ENCODE results near the gene KLHL26.

KLHL26 gene

DNA sequence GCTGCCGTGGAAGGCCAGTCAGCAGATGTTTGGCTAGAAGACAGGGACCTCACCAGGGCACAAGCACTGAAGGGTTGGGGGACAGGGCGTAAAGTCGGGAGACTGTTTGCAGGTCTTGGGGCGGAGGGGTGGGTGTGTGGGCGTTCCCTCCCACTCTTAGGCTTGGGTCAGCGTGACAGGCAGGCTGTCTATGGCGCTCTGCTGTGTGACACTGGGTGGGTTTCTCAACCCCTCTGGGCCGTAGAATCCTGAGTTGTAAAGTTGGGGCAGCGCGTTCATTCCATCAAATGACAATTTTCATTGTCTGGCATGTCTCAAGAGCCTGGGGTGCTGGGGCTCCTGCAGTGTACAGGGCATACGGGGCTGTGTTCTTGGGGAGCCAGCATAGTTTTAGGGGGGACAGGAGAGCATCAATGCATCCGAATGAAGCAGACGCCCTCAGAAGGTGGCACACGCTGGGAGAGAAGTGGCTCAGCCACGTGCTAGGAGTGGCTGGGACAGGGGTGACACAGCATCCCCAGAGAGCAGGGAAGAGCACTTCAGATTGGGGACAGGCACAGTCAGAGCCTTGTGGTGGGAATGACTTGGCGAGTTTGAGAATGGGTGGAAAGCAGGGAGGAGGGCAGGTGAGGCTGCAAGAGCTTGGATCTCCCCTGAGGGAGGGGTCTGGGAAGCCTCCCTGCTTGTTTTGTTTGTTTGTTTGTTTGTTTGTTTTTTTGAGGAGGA lies 51.1 kb downstream of the KLHL26 start:
- DNase-seq (ENCODE audit: low spot score) = no peak

DNA sequence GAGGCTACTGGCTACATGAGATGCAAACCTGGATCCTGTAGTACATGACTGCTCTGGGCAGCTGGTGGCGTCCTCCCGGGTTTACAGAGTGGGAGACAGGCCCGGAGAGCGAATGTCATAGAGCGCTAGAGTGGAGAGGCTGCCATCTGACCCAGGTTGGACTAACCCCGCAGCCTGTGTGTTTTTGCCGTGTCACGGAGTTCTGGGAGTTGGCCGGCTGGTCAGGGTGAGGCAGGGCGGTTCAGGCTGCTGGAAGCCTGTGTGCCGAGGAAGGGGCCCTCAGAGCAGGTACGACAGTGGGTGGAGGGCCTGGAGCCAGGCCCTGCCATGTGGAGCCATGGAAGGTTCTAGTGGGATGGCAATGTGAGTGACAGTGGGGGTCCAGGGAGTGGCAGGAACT lies 59.2 kb downstream of the KLHL26 start:
- peak; percentile 8 for DNase-seq (ENCODE audit: low spot score)

DNA sequence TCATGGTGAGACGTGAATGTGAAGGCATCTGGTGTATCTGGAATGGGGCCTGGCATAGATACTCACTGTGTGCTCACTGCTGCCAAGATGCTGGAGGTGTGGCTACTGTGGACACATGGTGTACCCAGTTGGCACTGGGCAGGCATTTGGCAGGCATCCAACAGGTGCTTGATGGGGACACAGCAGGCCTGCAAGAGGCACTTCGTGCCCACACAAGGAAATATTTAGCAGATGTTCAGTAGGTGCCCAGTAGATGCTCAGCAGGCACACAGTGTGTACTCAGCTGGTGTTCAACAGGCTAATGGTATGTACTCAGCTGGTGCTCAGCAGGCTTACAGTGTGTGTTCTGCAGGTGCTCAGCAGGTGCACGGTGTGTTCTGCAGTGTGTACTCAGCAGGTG lies 60.9 kb downstream of the KLHL26 start:
- DNase-seq (ENCODE audit: low spot score) = peak; percentile 4

DNA sequence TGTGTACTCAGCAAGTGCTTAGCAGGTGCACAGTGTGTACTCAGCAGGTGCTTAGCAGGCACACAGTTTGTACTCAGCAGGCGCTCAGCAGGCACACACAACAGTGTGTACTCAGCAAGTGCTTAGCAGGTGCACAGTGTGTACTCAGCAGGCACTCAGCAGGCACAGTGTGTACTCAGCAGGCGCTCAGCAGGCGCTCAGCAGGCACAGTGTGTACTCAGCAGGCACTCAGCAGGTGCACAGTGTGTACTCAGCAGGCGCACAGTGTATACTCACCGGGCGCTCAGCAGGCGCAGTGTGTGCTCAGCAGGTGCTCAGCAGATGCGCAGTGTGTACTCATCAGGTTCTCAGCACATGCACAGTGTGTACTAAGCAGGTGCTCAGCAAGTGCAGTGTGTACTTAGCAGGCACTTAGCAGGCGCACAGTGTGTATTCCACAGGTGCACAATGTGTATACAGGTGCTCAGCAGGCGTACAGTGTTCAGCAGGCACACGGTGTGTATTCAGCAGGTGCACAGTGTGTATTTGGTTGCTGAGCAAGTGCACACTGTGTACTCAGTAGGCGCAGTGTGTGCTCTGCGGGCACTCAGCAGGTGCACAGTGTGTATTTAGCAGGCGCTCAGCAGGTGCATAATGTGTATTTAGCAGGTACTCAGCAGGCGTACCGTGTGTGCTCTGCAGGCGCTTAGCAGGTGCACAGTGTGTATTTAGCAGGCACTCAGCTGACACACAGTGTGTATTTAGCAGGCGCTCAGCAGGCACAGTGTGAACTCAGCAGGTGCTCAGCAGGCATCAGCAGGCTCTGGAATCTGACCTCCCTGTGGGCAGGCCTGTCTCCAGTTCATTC lies 61.7 kb downstream of the KLHL26 start:
- DNase-seq (ENCODE audit: low spot score) = peak; percentile 28

DNA sequence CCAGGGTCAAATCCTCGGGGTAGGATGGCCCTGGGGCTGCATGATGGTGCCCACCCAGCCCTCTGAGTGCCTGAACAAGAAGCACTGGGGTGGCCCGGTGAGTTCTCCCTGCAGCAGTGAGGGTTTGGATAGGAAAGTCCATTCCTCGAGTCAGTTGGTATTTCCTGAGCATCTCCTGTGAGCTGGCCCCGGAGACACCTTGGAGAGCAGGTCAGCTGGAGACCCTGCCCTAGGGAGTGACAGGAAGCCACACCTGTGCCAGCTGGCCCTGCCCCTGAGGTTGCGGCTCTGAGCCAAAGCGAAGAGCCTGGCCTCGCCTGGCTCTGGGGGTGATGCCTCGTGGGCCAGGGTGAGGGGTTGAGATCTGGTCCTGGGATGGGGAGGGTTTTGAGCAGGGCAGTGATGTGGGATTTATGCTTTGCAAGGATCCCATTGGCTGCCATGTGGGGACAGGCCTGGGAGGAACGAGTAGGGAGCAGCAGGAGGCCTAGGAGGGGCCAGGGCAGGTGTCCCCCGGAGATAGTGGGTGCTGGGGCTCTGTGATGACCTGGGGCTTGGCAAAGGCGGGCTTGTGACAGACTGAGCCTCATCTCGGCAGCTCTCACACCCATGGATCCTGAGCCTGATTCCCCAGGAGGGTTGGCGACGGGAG lies 62.7 kb downstream of the KLHL26 start:
- peak; percentile 39 for DNase-seq (ENCODE audit: low spot score)

DNA sequence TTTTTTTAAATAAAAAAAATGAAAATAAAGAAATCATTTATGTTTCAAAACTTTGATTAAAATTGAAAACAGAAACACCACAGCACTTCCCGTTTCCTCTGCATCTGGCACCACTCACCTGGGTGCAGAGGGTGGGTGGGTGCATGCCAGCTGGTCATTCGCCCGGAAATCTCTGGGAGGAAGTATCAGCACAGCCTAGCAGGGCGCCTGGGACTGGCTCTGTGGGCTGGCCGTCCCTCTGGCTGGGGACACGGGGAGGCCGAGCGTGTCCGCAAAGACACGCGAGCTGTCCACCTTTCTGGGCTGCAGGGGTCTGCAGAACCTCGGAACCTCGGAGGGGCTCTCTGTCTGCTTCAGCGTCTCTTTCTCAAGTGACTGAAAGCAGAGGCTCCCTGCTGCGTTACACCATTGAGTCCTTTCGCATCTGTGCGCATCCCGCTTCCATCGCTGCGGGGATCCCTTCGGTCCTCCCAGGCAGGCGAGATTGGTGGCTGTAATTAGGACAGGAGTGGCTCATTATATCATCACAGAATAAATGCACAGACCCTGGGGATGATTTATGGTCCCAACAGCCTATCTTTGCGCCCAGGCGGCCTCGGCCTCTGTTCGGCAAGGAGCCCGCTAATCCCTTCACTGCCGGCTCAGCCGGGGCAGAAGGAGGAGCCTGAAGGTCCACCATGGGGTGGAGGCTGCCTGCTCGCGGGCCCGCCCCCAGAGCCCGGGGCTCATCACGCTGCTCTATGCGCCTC lies 63.8 kb downstream of the KLHL26 start:
- DNase-seq (ENCODE audit: low spot score) = peak; percentile 91

DNA sequence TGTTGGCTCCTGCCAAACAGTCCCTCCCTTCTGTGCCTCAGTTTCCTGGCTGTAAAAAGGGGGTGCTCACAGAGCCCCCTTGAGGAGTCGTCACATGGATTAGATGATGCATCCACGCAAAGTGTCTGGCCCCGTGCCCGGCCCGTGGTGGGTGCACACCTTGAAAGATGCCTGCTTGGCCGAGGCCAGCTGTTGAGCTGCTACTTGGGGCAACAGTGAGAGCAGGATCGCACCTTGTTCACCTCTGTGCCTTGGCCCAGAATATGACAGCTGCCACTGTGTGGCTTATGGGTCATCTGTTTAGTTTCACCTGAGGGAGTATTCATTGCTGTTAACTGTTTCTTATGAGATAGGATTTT lies 64.4 kb downstream of the KLHL26 start:
- DNase-seq (ENCODE audit: low spot score) = no peak

DNA sequence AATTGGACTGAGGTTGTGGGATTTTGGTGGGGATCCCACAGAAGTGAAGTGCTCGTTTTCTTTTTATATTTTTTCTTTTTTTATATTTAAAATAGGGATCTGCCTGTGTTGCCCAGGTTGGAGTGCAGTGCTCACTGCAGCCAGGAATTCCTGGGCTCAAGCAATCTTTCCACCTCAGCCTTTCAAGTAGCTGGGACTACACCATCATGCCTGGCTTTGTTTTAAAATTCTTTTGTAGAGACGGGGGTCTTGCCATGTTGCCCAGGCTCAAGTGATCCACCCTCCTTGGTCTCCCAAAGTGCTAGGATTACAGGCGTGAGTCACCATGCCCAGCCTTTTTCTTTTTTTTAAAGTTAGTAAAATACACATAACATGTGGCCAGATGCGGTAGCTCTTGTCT lies 67.2 kb downstream of the KLHL26 start:
- DNase-seq (ENCODE audit: low spot score) = no peak

DNA sequence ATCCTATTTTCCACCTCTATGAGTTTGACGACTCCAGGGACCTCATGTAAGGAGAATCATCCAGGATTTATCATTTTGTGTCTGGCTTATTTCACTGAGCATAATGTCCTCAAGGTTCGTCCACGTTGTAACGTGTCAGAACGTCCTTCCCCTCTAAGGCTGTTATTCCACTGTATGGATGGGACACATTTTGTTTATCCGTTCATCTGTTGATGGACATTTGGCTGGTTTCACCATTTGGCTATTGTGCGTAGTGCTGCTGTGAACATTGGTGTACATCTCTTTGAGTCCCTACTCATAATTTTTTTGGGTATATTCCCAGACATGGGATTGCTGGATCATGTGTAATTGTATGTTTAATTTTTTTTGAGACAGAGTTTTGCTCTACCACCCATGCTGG lies 68.1 kb downstream of the KLHL26 start:
- DNase-seq (ENCODE audit: low spot score) = no peak

DNA sequence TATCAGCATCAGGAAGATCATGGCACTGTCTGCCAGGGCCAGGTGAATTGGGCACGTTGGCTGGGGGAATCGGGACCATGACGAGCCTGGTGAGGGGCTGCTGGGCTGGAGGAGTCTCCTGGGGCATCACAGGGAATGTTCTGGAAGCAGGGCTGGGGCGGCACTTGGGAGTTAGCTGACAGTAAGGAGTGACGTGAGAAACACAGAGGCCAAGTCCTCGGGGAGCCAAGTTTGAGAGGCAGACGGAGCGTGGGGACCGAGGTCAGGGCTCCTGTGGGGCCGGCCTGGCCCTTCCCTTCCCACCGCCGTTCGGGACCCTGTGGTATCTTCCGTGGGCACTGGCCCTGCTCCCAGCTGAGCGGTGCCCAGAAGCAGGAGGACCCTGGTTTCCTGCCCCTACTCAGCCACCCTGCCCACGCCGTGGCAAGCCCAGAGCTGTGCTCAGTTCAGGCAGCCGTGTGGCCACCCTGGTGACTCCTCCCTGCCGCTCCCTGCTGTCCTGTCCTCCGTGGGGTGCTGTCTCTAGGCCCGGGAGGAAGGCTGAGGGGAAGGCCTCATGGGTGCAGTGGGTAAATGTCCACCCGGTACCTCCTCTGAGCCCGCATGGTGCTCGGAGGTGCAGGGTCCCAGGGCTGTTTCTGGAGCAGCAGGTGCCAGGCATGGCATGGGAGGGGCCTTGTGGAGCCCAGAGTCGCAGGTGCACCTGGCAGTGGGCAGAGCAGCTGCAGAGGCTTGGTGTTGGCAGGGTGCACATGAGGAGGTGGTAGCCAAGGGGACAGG lies 71.8 kb downstream of the KLHL26 start:
- DNase-seq (ENCODE audit: low spot score) = peak; percentile 8

DNA sequence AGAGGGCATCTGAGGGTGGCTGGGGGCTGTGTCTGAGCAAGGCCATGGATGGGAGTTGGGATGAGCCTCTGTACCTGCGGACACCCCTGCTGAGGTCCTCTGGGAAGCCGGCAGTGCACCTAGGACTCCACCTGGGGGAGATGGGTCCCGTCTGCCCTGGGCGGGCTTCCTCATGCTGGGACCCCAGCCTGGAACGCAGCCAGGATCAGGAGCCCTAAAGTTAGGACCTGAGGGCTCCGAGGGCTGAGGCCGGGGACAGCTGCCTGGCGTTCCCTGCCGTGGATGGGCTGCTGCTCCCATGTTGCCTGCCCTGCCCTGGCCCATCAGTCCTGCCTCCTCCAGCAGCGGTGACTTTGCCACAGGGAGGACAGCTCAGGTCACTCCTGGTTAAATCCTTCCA lies 72.7 kb downstream of the KLHL26 start:
- DNase-seq (ENCODE audit: low spot score) = peak; percentile 36

DNA sequence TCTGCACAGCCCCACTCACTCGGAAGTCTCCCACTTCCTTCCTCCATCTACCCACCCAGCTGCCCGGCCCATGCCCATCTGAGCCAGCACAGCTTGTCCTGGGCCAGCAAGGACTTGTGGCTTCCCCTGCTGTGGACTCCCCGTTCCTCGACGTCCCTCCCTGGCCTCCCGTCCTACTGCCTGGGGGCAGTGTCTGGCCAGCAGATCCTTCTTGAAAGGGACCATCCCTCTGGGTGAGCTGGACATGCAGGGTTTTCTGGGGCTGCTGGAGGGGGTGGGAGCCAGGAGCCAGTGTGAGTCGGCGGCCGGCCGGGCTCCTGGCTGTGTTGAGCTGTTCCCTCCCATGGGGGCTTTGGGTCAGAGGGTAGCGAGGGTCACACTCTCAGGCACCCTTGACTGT lies 73.4 kb downstream of the KLHL26 start:
- DNase-seq (ENCODE audit: low spot score) = peak; percentile 11

DNA sequence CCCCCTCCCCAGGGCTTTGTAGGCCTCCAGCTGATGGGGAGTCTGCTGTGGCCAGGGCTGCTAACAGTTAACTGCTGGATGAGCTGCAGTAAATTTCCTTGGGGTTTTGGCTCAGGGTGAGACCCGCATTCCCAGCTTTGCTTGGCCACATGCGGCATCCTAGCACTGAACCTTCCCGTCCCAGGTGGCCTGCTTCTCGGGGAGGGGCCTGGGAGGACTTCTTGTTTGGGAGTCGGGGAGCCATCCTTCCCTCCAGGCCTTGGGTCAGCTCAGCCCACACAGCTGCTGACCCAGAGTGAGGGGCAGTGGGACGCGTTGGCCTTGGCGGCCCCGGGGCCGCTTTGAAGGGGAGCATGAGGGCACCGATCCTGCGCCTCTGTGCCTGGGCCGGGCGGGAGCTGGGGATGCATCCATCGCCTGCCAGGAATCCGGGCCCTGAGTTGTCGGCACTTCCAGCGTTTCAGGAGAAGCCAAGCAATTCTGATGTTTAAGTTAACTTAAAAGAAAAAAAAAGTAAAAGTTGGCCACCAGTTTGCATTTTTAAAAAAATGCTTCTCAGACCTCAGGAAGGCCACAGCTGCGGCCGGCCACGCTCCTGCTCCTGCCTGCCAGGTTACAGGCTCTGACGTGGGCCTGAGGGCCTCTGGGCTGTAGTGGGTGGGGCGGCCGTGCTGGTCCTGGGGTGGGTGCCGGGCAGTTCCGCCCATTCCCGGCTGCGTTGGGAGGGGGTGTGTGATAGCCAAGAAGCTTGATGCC lies 74.3 kb downstream of the KLHL26 start:
- DNase-seq (ENCODE audit: low spot score) = peak; percentile 20

DNA sequence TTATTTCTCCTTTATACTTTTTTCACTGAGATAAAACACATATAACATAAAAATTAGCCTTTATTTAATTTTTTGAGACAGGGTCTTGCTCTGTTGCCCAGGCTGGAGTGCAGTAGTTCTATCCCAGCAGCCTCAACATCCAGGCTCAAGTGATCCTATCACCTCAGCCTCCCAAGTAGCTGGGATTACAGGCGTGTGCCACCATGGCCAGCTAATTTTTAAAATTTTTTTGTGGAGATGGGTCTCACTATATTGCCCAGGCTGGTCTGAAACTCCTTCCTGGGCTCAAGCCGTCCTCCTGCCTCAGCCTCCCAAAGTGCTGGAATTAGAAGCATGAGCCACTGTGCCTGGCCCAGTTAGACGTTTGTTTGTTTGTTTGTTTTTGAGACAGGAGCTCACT lies 75.1 kb downstream of the KLHL26 start:
- no peak for DNase-seq (ENCODE audit: low spot score)

DNA sequence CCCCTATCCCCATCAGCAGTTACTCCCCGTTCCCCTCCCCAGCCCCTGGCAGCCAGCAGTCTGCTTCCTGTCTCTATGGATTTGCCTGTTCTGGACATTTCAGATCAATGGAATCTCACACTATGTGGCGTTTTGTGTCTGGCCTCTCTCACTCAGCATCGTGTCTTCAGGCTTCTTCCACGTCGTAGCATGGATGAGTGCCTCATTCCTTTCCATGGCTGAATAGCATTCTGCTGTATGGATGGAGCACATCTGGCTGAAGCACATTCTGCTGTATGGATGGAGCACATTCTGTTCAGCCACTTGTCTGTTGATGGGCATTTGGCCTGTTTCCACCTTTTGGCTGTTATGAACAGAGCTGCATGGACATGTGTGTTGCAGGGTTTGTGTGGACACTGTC lies 76.2 kb downstream of the KLHL26 start:
- peak; percentile 8 for DNase-seq (ENCODE audit: low spot score)

DNA sequence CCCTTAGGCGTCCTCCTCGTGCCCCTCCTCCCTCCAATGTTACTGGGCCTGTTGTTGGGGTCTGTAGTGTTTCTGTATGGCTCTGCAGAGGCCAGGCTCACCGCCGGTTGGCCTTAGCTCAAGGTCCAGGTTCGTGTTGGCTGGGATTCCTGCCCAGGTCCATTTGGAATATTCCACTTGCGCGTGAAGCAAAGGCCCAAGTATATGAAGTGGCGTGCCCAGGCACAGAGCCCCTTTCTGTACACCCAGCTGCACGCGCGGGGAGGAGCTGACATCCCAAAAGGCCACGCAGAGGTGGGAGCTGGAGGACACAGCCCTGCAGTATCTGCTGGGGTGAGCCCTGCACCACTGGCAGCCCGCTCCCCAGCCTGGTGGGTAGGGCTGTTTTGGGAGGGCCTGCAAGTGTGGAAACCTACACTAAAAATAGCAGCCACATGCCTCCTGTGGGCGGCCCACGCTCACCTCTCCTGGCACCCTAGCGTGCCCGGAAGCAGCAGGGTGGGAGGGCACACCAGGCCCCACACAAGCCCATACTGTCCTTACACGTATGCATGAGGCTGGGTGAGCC lies 76.8 kb downstream of the KLHL26 start:
- no peak for DNase-seq (ENCODE audit: low spot score)

DNA sequence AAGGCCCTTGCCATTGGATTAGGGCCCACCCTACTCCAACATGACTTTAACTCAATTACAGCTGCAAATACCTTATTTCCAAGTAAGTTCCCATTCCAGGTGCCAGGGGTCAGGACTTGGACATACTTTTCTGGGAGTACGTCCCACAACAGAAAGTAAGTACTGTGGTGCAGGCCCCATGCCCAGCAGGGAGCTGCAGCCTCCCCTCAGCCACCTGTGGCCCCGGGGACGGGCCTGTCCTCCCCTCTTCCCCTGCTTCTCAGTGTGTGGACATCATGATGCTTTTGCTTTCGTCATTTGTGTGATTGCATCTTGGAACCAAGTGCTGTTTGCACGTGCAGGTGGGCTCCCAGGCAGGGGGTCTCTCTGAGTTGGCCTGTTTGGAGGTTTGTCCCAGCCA lies 78.6 kb downstream of the KLHL26 start:
- DNase-seq (ENCODE audit: low spot score) = peak; percentile 5

DNA sequence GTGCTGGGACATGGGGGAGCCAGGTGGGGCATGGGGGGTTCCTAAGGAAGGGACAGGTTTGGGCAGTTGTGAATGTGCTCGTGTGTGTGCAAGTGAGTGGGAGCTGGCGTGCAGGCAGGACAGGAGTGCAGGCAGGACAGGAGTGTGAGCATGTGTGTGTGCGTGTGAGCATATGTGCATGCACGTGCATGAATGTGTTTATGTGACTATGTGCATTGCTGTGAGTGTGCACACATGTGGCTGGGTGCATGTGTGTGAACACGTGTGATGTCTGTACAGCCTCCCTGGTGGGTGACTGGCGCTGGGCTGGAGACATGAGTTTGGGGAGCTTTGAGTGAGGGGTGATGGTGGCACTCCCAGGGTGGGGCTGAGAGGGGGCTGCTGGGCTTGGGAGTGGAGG lies 80.0 kb downstream of the KLHL26 start:
- no peak for DNase-seq (ENCODE audit: low spot score)

DNA sequence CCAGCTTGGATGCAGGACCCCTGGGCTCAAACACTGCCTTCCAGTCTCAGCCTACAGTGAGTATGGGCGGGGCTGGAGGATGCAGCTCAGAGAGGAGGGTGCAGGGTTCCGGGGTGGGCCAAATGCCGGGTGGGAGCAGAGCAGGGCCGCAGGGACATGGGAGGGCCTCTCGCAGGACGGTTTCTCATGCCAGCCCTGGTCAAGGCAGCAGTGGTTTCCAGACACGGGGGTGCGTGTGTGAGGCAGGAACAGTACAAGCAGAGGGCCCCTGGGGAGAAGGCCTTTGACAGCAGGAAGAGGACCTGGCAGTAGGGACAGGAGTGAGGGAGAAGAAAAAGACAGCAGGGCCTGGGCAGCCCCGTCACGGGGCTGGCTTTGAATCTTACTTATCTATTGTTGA lies 80.8 kb downstream of the KLHL26 start:
- no peak for DNase-seq (ENCODE audit: low spot score)

DNA sequence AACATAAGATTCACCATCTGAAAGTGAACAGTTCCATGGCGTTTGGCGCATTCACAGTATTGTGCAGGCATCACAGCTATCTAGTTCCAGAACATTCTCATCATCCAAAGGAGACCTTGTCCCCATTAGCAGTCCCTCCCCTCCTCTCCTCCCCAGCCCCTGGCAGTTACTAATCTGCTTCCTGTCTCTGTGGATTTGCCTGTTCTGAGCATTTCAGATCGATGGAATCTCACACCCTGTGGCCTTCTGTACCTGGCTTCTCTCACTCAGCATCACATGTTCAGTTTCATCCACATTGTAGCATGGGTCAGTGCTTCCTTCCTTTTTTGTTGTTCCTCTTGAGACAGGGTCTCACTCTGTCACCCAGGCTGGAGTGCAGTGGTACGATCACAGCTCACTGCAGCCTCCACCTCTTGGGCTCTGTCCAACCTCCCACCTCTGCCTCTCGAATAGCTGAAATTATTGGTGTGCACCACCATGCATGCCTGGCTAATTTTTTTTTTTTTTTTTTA lies 81.2 kb downstream of the KLHL26 start:
- no peak for DNase-seq (ENCODE audit: low spot score)
